Hepatic stellate cell (primary cell): Measurements from ENCODE around the gene BCAN.
A peak's percentile ranks its signal among the peaks of the same experiment; 100 is the strongest.

Experiments used
- DNase-seq: peaks from one replicate; pipeline ENCODE4 v3.0.0; 2011; ENCODE audit warnings: low spot score

The BCAN gene

DNA sequence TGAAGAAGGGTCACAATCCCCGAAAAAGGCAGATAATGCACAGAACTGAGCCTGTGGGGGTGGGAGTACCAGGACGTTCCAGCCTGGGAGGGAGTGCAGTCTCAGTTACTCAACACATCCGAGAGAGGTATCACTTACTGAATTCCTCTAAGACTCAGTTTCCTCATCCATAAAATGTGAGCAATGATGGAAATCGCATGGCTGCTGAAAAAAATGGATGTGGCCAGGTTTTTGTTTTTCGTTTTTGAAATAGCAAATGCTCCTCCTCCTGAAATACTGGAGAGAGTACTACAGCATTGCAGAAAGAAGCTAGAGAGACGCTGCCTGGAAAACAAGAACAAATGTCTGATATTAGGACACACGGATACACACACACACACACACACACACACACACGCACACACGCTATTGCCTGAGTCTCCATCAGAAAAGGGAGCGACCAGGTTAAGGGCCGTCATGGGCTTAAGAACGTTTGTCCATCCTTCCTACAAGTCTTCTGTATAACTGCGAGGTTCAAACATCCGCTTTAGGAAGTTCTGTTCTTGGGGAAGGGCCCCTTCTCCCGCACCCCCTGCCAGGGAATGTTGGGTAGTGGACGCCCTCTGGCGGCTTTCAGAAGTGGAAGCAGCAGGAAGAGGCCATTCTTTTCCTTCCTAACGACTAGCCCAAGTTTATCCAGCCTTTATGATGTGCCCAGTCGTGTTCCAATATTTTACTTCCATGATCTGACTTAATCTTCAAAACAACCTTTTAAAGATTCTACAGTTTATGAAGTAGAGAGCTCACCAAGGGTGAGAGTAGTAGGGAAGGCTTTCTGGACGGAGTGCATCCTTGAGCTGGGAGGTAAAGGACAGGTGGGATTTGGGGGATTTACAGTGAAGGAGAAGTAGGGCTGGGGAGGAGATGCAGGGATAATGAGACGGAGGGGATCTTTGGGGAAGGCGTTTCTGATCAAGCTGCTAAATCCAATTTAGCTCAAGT, 36.0 kb downstream of the BCAN start:
- peak; percentile 77 for DNase-seq

DNA sequence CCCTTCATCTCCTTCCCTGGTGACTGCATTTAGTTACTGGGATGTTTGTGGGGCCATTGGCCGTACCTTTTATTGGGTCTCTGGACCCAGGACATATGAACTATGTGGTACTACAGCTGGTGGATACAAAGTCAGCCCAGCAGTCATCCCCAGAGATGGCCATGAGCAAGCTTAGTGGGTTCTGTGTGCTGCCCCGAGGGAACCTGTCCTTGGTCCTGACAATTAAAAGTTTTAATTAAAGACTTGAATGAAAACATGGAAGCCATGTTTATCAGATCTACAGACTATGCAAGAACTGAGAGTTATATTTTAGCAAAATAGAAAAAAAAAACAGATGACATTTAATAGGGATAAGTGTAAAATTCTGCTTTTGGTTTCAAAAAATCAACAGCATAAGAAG, 38.1 kb downstream of the BCAN start:
- no peak for DNase-seq

DNA sequence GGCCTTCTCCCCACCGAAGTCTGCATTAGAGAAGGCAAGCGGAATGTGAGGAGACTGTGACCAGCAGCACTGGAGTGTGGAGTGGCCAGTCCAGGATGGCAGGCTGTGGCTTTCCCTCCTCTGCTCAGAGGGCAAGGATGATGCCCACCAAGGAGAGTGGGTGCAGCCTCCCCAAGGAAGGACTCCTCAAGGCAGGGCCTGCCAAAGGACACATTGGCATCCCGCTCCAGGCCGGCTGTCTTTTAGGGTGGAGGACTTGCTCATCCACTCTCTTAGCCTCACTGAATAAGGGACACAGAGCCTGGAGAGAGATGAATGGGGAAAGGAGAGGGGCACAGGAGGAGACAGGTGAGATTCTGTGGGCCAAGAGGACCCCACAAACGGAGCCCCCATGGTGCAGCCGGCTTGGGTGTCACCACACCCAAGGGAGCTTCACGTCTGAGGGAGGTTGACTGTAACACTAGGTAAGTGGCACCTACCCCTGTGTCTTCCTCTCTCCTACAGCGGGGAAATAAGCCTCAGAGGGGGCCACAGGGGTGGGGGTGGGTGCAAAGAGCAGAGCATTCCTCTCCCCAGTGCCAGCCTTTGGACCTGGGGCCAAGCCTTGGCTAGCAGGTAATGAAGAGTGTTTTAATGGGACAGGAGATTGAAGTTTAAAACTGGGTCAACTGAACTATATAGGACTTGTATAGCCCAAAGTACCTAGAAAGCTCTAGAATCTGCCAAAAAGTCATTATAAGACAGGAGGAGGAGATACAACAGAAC, 39.5 kb downstream of the BCAN start:
- no peak for DNase-seq

DNA sequence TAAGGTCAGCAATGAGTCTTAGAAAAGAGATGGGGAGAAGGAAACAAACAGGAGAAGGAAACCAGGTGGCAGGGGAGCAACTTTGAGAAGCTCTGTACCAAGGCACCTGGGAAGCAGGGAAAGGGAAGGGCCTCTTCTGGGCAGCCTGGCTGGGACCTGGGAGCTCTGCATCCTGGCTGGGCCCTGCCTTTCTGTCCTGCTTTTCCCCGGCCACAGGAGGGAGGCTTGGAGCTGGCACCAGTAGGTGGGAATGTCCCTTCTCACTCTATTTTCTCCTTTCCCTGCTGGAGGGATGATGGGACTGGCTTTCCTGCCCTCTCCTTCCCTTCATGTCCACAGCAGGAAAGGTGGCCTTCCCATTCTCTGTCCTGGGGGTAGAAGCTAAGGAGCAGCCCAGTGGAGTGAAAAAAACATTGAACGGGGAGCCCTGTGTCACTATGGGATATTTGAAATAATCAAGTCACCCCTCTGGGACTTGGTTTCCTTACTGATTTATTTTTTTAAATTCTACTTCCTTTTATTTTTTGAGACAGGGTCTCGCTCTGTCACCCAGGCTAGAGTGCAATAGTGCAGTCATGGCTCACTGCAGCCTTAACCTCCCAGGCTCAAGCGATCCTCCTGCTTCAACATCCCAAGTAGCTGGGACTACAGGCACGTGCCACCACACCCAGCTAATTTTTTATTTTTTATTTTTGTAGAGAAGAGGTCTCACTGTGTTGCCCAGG, 40.4 kb downstream of the BCAN start:
- no peak for DNase-seq

DNA sequence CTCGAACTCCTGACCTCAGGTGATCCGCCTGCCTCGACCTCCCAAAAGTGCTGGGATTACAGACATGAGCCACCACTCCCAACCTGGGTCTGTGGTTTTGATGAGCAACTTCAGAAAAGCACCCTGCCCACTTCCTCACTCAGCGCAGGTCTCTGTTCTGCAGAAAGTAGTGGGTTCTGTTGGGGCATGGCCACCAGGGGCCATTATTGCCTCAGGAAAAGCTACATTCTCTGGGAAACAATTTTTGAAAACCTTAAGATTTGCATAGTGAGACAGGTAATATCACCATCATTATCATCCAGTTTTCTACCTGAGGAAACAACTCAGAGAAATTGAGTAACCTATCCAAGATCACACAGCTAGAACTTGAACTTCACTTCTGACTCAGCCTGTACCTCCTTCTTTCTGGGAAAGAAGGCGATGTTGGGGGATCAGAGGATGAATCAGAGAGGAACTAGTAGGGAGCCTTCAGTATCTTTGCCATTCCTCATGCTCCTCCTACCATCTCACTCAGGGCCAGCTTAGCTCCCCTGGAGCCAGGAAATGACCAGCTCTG, 42.4 kb downstream of the BCAN start:
- DNase-seq: peak; percentile 36

DNA sequence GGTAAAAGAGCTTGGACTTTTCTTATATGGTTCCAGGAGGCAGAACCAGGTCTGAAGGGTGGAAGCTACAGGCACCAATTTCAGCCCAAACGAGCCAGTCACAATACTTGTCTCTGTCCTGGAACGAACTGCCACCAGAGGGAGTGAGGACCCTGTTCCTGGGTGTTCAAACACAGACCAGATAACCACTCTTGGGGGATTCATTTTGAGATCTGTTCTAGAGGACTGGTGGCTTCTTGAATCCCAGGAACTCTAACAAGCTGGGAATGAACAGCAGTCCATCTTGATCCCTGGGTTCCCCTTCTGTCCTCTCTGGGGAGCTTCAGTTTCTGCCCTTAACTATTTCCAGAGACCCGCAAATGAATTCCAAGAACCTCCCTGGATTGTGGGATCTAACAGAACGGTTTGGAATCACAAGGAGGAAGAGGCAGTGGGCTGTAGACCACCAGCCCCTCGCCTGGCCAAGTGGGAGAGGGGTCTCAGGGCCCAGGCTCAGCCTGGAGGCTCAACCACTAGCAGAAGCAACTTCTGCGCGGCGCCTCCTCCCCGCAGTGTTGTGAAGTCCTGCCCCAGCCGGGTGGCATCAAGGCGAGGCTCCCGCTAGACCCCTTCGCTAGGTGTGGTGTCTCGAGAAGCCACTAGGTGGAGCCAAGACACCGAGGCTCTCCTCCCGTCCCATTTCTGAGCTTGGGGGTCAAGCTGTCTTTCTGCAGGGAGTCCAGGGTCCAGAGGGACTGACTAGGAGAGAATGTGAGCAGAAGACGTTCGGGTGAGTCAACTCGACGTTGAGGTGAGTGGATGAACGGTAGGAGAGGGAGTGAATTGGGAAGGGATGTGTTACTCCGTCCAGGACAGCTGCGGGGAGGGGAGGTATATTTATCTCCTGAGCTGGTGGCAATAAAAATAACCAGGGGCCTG, 47.4 kb downstream of the BCAN start:
- peak; percentile 89 for DNase-seq

DNA sequence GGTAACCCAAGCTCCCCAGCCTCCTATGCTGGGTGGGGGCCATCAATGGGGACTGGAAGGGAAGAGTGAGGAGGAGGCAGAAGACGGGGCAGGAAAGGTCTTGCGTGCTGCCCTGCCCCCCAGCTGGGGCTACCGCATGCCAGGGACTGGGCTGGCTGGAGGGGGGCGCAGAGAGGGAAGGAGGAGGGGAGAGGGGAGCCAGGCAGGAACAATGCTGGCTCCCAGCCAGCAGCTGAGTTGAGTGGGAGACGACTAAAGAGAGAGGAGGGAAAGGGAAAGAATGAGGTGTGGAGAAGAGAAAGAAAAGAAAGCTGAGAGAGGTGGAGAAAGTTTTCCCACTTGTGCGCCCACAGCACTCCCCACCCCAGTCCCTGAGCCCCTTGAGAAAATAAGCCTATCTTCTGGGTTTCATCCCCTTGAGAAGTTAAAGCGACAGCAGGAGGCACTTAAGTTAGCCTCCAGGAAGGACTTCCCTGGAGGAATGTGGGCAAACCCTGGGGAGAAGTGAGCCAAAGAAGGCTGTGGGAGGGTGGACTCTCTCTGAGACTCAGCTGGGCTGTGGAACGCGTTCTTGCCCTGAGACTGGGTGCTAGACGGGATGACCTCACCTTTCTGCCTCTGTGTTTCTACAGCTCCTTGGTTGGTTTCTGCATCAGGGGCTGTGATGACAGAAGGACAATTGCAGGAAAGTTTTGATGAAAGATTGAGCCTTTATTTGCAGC, 48.2 kb downstream of the BCAN start:
- DNase-seq: no peak

DNA sequence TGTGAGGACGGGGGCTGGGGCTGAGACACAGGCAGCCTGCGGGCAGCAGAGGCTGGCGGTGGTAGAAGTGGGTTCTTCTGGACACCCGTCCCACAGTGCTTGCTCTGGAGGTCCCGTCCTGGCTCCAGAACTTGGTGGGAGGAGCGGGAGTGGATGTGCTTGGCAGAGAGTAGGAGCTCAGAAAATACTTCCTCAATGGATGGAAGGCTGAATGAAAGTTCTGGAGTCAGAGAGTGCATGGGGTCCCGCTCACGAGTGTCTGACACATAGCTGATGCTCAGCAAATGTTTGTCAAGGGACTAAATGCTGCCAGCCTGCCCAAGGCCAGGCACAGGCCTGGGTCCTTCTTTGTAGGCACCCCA, 48.7 kb downstream of the BCAN start:
- DNase-seq: no peak

DNA sequence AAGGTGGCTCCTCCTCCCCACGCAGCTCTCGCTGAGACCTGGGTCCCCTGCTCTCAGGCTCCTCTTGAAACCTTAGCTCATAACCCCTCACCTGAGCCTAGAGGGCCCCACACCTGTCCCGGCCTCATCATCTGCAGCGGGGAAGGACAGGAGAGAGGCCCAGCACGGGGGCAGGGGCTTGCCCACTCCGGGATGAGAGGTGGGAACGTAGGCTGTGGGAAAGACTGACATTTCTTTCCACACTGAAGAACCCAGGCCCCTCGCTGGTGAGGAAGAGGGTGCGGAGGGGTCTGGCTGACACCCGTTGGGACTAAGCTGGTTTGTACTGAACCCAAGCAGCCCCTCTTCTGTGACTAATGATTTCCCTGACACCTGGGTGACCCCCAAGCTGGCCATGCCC, 49.3 kb downstream of the BCAN start:
- DNase-seq: no peak

DNA sequence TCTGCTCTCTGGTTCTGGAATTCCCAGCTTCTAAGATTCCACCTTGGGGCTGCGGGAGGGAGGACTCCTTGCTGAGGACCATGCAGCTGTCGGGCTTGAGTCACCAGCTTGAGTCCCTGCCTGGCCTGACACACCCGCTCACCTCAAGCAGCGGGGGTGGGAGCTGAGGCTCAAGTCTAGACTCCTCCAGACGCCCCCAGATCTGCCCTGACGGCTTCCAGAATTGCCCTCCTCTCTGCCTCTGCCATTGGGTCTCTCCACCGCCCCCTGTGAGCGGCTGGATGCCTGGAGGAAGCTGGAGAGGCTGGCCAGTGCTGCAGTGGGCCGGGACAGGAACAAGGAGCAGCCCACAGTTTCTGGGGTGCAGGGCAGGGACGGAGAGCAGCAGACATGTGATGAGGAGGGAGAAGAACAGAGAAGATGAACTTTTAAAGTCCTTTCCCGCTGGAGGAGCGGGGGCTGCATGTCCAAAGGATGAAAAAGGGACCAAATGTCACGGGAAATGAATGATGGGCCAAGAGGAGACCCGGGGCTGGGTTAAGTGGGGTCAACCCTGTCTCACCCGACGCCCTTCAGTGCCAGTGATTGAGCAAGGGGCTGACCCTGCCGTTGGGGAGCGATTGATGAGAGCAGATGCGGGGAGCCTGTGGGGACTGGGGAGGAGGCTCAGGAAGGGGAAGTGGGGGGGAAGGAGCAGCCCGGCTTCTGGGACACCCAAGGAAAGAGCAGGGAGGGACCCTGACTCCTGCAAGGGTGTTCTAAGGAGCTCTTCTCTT, 49.9 kb downstream of the BCAN start:
- no peak for DNase-seq

DNA sequence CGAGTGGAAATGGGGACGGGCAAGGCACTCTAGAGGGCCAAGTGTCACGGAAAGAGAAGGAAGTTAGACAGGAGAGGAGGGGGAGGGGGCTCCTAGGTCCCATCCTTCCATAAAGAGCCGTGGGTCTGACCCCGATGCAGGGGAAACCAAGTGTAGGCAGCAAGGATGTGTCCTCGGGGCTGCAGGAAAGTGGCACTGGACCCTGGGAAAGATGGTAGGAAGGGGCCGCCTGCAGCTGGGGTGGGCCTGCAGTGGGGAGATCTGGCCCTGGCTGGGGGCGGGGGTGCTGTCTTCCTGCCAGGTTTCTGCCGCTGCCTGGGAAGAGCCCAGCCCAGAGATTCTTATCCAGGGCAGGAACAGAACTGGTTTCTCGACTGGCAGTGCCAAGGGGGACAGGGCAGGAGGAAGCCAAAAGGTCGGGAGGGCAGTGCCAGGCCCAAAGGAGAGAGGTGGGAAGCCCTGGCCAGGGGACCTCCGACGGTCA, 50.6 kb downstream of the BCAN start:
- DNase-seq: no peak

DNA sequence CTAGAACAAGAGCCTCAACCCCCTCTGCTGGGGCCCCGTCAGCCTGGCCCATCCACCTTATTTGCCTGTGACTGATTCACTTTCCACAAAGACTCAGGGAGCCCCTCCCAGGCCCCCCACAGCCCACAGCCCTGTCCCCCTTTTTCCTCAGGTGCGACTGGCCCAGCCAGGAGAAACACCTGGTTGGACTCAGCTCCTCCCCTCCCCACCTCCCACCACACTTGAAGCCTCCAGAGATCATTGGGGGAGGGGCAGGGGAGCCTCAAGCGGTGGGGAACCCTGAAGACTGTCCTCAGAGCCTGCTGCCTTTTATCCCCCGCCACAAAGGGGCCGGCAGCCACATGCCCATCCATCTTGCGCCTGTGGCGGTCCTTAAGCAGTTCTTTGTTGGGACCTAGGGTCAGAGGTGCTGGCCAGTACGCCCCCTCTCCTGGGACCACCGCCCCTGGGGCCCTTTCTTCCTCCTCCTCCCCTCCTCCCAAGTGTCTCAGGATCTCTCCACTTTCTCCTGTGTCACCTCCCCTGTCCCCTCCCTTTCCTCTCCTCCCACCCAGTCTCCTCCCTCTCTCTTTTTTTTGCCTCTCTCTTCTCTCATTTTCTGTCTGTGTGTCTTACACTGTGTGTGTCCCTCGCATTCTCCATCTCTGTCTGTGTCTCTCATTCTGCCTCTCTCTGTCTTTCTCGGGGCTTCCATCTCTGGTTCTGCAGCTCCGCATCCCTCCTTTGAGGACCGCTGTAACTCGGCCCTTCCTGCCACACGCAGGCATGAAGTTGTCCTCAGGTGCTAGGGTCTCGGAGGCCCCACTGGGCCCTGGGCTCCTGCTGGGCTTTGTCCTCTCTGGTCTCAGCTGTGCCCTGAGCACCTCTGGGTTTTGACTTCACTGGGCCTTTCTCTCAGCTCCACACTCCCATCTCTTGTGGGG, 51.3 kb downstream of the BCAN start:
- DNase-seq: no peak

DNA sequence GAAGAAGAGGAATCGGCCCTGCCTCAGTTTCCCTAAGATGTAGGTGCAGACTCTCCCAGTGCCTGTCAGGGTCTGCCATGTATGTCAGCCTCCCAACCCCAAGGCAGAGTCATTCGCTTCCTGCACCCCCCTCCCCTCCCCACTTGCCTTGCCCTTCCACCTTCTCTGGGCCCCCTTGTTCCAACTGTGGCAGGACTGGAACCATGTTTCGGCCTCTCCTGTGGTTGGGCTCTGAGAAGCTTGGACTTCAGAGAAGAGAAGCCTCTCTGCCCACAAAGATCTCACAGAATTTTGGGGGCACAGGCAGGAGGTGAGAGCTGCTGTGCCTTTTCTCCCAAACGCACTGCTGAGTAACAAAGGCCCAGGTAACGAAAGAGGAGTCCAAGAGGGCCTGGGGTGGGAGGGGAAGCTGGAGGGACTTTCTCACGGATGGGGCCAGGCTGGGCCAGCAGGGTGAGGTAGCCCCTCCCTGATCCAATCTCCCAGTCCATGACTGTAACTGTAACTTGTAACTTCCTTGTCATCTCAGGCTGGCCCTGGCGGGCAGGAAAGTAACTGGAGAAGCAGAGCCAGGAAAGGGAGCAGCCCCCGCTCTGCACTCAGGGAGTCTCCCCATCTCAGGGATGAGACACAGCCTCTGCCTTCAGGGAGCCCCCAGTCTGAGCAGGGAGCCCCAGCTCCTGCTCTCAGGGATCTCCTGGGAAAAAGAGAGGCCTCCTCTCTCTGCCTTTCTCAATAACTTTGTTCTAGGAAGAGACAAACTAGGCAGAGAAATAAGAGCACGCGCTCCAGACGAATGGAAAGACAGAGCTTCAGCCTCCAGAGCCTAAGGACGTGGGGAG, 52.2 kb downstream of the BCAN start:
- DNase-seq: no peak

DNA sequence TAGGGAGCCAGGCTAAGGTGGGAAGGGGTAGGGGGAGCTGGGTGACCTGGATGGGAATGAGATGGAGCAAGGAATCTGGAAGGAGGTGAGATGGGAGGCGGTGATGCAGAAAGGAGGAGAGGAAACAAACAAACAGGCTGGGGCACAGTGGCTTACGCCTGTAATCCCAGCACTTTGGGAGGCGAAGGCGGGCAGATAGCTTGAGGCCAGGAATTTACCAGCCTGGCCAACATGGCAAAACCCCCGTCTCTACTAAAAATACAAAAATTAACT, 52.7 kb downstream of the BCAN start:
- DNase-seq: no peak

DNA sequence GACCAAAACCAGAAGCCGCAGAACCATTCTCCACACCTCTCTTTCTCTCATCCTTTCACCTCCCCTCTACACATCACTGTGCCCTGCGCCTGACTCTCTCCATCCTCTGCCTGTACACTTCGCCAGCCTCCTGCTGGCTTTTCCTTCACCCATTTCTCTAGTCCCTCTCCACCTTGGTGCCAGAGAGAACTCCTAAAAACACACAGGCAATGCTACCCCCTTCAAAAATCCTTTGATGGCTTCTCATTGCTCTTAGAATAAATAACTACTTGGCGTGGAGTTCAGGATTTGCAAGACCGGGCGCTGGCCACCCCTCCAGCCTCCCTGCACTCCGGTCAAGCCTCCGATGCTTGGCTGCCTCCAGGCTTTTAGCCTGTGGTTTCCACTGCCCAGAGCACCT, 54.8 kb downstream of the BCAN start:
- DNase-seq: no peak

DNA sequence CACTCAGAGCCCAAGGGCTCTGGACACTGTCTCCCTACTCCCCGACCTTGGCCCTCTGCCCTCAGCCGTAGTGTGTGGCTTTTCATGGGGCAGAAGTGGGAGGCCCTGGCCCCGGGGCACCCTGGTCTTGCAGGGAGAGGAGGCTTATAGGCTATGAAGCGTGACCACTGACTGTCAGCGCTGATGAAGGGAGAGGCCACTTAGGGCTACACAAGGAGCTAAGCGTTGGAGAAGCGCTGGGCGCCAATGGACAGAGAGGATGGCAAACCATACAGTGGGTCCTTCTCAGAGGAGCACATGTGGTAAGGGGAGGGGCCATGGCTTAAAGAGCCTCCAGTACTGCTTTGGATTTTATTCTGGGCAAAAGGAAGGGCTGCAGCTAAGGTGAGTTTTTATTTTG, 55.6 kb downstream of the BCAN start:
- no peak for DNase-seq

DNA sequence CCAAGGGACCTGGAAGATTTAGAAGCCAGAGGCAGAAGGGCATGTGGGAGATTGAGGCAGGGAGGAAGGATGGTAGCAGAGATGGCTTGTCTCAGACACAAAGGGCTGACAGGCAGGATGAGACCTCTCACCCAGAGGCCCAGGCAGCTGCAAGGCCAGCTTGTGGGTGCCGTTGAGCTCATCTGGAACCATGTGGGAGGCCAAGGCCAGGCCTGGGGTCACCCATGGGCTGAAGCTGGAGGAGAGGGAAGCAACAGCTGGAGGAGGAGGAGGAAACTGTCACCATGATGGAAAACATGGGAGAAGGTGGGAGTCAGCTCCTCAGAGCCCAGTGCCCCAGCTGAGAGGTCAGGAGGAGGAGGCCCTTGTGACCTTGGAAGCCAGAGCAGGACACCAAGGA, 57.1 kb downstream of the BCAN start:
- DNase-seq: no peak
